ENCODE measurements around the gene MCOLN1. TPM values are rescaled to one million over a fixed set of nuclear protein-coding genes. Genes with fewer than 3 reads are reported as not detected.

The MCOLN1 gene
- total and polyA plus RNA-seq, 9 of the 15 experiments (the other 6 are each of a cell fraction or from before 2014, with no cell fraction given), result 0.25 to 15.4 (median 7.1) TPM

- TF ChIP-seq USF2 (CRISPR knock-in tag; IDR thresholded peaks at IDR 0.05) (no peak), KAT8 (IDR thresholded peaks at IDR 0.05; ENCODE audit: low read depth) (no peak), NONO (IDR thresholded peaks at IDR 0.05; ENCODE audit: low read depth in 2 of 2, low read length in 1 of 2) (no peak), ATF4 (CRISPR knock-in tag; IDR thresholded peaks at IDR 0.05) (peak; percentile 33; the same call in 1 of the 2 replicates), POU5F1 (IDR thresholded peaks at IDR 0.05; ENCODE audit: borderline replicate concordance, low read depth, low read length, partially characterized antibody) (no peak), TCF7 (IDR thresholded peaks at IDR 0.05; ENCODE audit: borderline replicate concordance) (no peak), ZNF586 (CRISPR knock-in tag; conservative IDR thresholded peaks at IDR 0.05) (no peak), MLLT1 (IDR thresholded peaks at IDR 0.05) (peak; percentile 74 to 87), SIX5 (IDR thresholded peaks at IDR 0.05; ENCODE audit: borderline replicate concordance in 1 of 2, insufficient read depth in 1 of 2, low read depth in 1 of 2, low read length in 2 of 2) (no peak), ILF3 (IDR thresholded peaks at IDR 0.05; ENCODE audit: borderline replicate concordance) (no peak), TARDBP (IDR thresholded peaks at IDR 0.05) (0 out of 2 replicates have a peak, but pooled peaks have one; percentile 20), YY1 (IDR thresholded peaks at IDR 0.05; ENCODE audit: borderline replicate concordance in 1 of 3, control insufficient read depth in 1 of 3, extremely low read depth in 1 of 3, insufficient read depth in 3 of 3, insufficient read length in 1 of 3, insufficient replicate concordance in 2 of 3, low read depth in 1 of 3, low read length in 2 of 3) (peak in 1 of 3 experiments; percentile 9), ZFX (CRISPR knock-in tag; IDR thresholded peaks at IDR 0.05) (peak; percentile 94), HBP1 (CRISPR knock-in tag; IDR thresholded peaks at IDR 0.05) (peak; percentile 92), UBTF (IDR thresholded peaks at IDR 0.05; ENCODE audit: borderline replicate concordance in 1 of 2, low read depth in 2 of 2, low read length in 2 of 2) (0 out of 4 replicates have a peak, but pooled peaks of 1 of the 2 experiments have one; percentile 26), NFRKB (IDR thresholded peaks at IDR 0.05; ENCODE audit: low read depth) (peak; percentile 66; the same call in 1 of the 2 replicates), KLF13 (tag; IDR thresholded peaks at IDR 0.05; ENCODE audit: borderline replicate concordance, low read depth) (no peak), SMARCA4 (IDR thresholded peaks at IDR 0.05) (peak; percentile 50; the same call in 1 of the 2 replicates), RUNX1 (IDR thresholded peaks at IDR 0.05; ENCODE audit: low read depth) (no peak)
These were observed 27.9 kb upstream of the MCOLN1 start (continued) for GRCh38 chr19:7494416-7495098.

All from K562 (cell line).